ENCODE measurements around the gene SHANK3.
"Not testable (repeated sequence)": the region's sequence is repeated elsewhere in the genome, so short reads cannot be mapped to it uniquely, and the experiment has no call there.

The SHANK3 gene

DNA sequence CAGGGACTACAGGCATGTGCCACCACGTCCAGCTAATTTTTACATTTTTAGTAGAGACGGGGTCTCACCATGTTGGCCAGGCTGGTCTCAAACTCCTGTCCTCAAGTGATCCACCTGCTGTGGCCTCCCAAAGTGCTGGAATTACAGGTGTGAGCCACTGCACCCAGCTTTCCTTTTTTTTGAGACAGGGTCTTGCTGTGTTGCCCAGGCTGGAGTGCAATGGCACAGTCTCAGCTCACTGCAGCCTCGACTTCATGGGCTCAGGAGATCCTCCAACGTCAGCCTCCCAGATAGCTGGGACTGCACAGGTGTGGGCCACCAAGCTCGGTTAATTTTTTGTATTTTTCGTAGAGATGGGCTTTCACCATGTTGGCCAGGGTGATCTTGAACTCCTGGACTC is 18.0 kb upstream of the SHANK3 start:
- H3K4me3 ChIP-seq (ENCODE audit: low read length in 2 of 2); H3K9ac ChIP-seq (ENCODE audit: low read depth in 1 of 2, low read length in 2 of 2); H3K9me3 ChIP-seq (ENCODE audit: control insufficient read depth in 2 of 2, low read length in 2 of 2); H3K27me3 ChIP-seq (ENCODE audit: control insufficient read depth in 2 of 2, insufficient read depth in 2 of 2, low read length in 2 of 2); H3K27ac ChIP-seq (ENCODE audit: low read depth in 2 of 2, low read length in 2 of 2); H3K4me1 ChIP-seq (ENCODE audit: control insufficient read depth in 2 of 2, insufficient read depth in 2 of 2, low read length in 2 of 2); H3K36me3 ChIP-seq (ENCODE audit: control insufficient read depth in 2 of 2, insufficient read depth in 2 of 2, low read length in 2 of 2): not testable (repeated sequence)

DNA sequence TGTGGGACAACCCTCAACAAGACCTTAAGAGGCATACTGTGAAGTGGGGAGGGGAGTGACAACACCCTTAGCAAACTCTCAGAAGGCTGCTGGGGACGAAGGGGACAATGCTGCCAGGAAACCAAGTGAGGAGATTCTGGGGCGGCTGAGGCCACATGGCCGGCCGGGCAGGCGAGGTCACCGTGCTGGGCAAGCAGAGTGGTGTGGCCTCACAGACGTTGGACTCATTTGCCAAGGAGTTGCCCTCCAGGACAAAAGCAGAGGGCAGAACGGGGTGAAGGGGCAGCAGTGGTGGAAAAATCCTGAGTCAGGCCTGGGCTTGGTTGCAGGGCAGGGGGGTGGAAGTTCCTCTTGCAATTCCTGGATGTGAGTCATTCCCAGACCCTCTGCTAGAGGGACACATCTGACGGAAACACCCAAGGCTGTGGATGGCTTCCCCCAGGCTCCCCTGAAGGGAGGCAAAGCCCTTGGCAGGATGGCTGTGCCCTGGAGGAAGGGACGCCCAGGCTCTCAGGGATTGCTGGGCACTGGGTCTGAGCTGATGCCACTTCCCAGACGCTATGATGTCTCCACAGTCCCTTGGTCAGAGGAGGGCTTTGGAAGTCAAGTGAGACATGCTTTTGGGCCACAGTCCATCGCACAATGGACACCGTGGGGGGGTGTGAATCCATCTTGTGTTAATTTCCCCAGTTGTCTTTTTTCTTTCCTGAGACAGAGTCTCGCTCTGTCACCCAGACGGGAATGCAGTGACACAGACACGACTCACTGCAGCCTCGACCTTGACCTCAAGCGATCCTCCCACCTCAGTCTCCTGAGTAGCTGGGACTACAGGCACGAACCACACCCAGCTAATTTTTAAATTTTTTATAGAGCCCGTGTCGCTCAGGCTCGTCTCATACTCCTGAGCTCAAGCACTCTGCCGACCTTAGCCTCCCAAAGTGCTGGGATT is 16.2 kb upstream of the SHANK3 start:
- H3K4me1 ChIP-seq (ENCODE audit: control insufficient read depth in 2 of 2, insufficient read depth in 2 of 2, low read length in 2 of 2), result no peaks in the 10 kb centered on the region
- no peak overlapping the region for H3K4me3 ChIP-seq (ENCODE audit: low read length in 2 of 2)
- H3K27me3 ChIP-seq (ENCODE audit: control insufficient read depth in 2 of 2, insufficient read depth in 2 of 2, low read length in 2 of 2), result peaks cover 0 to 8% of the 10 kb centered on the region in 2 donors
- no peak overlapping the region for H3K9ac ChIP-seq (ENCODE audit: low read depth in 1 of 2, low read length in 2 of 2)
- H3K36me3 ChIP-seq (ENCODE audit: control insufficient read depth in 2 of 2, insufficient read depth in 2 of 2, low read length in 2 of 2), result no peaks in the 10 kb centered on the region
- no peaks in the 10 kb centered on the region for H3K9me3 ChIP-seq (ENCODE audit: control insufficient read depth in 2 of 2, low read length in 2 of 2)
- H3K27ac ChIP-seq (ENCODE audit: low read depth in 2 of 2, low read length in 2 of 2), result peak overlapping the region in 1 of 2 donors; percentile 13

DNA sequence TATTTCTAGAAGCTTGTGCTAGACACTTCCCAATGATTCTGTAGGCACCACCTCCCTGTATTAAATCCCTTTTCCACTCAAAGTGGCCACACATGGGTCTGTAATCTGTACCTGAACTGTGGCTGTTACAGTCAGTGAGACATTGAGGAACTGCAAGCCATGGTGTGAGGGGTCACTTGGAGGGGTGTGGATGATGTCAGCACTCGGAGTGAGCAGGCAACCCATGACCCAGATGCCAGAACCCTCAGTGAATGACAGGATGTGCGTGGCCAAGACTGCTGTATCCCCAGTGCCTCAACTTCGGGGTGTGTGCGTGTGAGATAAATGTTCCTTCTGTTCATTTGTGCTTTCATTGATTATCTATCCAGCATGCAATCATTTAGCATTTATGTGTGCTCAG is 14.7 kb upstream of the SHANK3 start:
- H3K9ac ChIP-seq (ENCODE audit: low read depth in 1 of 2, low read length in 2 of 2), result no peak overlapping the region
- H3K4me3 ChIP-seq (ENCODE audit: low read length in 2 of 2), result no peak overlapping the region
- peaks cover 0 to 8% of the 10 kb centered on the region in 2 donors for H3K27me3 ChIP-seq (ENCODE audit: control insufficient read depth in 2 of 2, insufficient read depth in 2 of 2, low read length in 2 of 2)
- H3K36me3 ChIP-seq (ENCODE audit: control insufficient read depth in 2 of 2, insufficient read depth in 2 of 2, low read length in 2 of 2), result no peaks in the 10 kb centered on the region
- H3K9me3 ChIP-seq (ENCODE audit: control insufficient read depth in 2 of 2, low read length in 2 of 2), result no peaks in the 10 kb centered on the region
- no peaks in the 10 kb centered on the region for H3K4me1 ChIP-seq (ENCODE audit: control insufficient read depth in 2 of 2, insufficient read depth in 2 of 2, low read length in 2 of 2)
- no peak overlapping the region for H3K27ac ChIP-seq (ENCODE audit: low read depth in 2 of 2, low read length in 2 of 2)

DNA sequence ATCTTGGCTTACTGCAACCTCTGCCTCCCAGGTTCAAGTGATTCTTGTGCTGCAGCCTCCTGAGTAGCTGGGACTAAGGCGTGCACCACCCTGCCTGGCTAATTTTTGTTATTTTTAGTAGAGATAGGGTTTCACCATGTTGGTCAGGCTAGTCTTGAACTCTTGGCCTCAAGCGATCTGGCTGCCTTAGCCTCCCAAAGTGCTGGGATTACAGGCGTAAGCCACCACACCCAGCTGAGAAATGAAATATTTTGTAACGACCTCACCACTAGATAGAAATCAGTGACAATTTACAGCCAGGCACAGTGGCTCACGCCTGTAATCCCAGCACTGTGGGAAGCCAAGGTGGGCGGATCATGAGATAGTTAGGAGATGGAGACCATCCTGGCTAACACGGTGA is 12.9 kb upstream of the SHANK3 start:
- not testable (repeated sequence) for H3K4me3 ChIP-seq (ENCODE audit: low read length in 2 of 2); H3K4me1 ChIP-seq (ENCODE audit: control insufficient read depth in 2 of 2, insufficient read depth in 2 of 2, low read length in 2 of 2); H3K9ac ChIP-seq (ENCODE audit: low read depth in 1 of 2, low read length in 2 of 2); H3K36me3 ChIP-seq (ENCODE audit: control insufficient read depth in 2 of 2, insufficient read depth in 2 of 2, low read length in 2 of 2); H3K27me3 ChIP-seq (ENCODE audit: control insufficient read depth in 2 of 2, insufficient read depth in 2 of 2, low read length in 2 of 2); H3K9me3 ChIP-seq (ENCODE audit: control insufficient read depth in 2 of 2, low read length in 2 of 2); H3K27ac ChIP-seq (ENCODE audit: low read depth in 2 of 2, low read length in 2 of 2)

DNA sequence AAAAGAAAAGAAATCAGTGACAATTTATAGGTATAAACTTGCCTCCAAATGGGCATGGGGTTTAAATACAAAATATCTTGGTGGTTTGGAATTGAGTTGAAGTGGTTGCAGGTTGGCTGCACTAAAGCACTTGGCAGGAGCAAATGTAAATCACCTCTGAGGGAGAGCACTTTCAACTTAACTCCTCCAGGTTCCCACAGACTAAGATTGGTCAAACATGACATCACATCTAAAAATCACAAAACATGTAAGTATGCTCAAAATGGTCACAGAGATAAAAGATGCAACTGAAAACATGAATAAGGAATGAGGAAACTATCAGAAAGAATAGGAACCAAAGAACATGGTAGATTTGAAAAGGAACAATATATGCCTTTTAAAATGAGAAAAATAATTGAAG is 12.3 kb upstream of the SHANK3 start:
- H3K4me3 ChIP-seq (ENCODE audit: low read length in 2 of 2), result no peak overlapping the region
- H3K4me1 ChIP-seq (ENCODE audit: control insufficient read depth in 2 of 2, insufficient read depth in 2 of 2, low read length in 2 of 2), result no peaks in the 10 kb centered on the region
- peaks cover 0 to 8% of the 10 kb centered on the region in 2 donors for H3K27me3 ChIP-seq (ENCODE audit: control insufficient read depth in 2 of 2, insufficient read depth in 2 of 2, low read length in 2 of 2)

DNA sequence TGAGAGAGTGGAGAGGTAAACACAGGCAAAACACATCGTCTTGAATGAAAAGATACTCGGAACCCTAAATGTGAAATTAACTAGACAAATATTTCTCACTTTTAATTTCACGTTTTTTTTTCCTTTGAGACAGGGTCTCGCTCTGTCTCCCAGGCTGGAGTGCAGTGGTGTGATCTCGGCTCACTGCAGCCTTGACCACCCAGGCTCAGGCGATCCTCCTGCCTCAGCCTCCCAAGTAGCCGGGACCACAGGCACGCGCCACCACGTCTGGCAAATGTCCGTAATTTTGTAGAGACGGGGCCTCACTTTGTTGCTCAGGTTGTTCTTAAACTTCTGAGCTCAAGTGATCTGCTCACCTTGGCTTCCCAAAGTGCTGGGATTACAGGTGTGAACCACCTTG is 7.4 kb upstream of the SHANK3 start:
- Histone ChIP-seq H3K27ac (ENCODE audit: low read depth in 2 of 2, low read length in 2 of 2) (no peak overlapping the region), H3K4me3 (ENCODE audit: low read length in 2 of 2) (no peak overlapping the region), H3K36me3 (ENCODE audit: control insufficient read depth in 2 of 2, insufficient read depth in 2 of 2, low read length in 2 of 2) (no peaks in the 10 kb centered on the region), H3K4me1 (ENCODE audit: control insufficient read depth in 2 of 2, insufficient read depth in 2 of 2, low read length in 2 of 2) (no peaks in the 10 kb centered on the region), H3K9ac (ENCODE audit: low read depth in 1 of 2, low read length in 2 of 2) (no peak overlapping the region), H3K27me3 (ENCODE audit: control insufficient read depth in 2 of 2, insufficient read depth in 2 of 2, low read length in 2 of 2) (peaks cover 0 to 2% of the 10 kb centered on the region in 2 donors), H3K9me3 (ENCODE audit: control insufficient read depth in 2 of 2, low read length in 2 of 2) (no peaks in the 10 kb centered on the region)

More for the DNA sequence above, 12.3 kb upstream of the SHANK3 start:
- Histone ChIP-seq H3K36me3 (ENCODE audit: control insufficient read depth in 2 of 2, insufficient read depth in 2 of 2, low read length in 2 of 2) (no peaks in the 10 kb centered on the region), H3K9me3 (ENCODE audit: control insufficient read depth in 2 of 2, low read length in 2 of 2) (no peaks in the 10 kb centered on the region), H3K27ac (ENCODE audit: low read depth in 2 of 2, low read length in 2 of 2) (no peak overlapping the region), H3K9ac (ENCODE audit: low read depth in 1 of 2, low read length in 2 of 2) (no peak overlapping the region)

DNA sequence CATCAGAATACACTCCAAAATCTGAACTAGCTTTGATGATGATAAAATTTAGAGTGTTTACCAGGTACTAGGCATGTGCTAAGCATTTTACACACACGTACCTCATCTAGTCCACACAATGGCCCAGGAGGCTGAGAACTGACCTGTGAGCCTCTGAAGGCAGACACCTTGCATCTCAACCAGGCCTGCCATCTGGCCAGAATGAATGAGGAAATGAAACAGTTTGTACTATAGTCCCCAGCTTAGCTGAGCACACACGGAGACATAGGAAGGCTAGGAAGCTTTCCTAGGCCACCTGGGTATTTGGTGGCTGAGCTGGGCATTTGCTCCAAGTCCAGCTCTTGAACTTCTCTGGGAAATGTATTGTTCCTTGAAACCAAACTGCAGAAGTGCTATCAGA is 6.9 kb upstream of the SHANK3 start:
- Histone ChIP-seq H3K27ac (ENCODE audit: low read depth in 2 of 2, low read length in 2 of 2) (no peak overlapping the region), H3K27me3 (ENCODE audit: control insufficient read depth in 2 of 2, insufficient read depth in 2 of 2, low read length in 2 of 2) (peaks cover 2 to 4% of the 10 kb centered on the region in 2 donors), H3K36me3 (ENCODE audit: control insufficient read depth in 2 of 2, insufficient read depth in 2 of 2, low read length in 2 of 2) (no peaks in the 10 kb centered on the region), H3K9ac (ENCODE audit: low read depth in 1 of 2, low read length in 2 of 2) (no peak overlapping the region), H3K9me3 (ENCODE audit: control insufficient read depth in 2 of 2, low read length in 2 of 2) (no peaks in the 10 kb centered on the region), H3K4me1 (ENCODE audit: control insufficient read depth in 2 of 2, insufficient read depth in 2 of 2, low read length in 2 of 2) (no peaks in the 10 kb centered on the region), H3K4me3 (ENCODE audit: low read length in 2 of 2) (no peak overlapping the region)

DNA sequence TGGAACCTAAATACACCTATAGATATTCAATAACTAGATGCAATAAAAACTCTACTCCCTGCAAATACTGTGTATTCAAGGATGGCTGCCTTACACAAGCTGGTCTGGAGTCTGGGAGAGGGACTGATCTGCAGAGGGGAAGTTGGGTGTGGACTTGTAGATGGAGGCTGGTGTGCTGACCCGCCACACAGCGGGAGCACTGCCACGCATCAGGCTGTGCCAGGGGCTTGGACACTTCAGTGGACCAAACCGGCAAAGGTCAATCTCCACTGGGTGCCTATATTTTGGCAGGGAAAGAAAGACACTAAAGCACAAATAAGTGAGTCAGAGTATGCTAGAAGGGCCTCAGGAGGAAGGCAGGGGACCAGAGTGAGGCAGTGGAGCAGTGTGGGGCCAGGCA is 2.1 kb upstream of the SHANK3 start:
- Histone ChIP-seq H3K27me3 (ENCODE audit: control insufficient read depth in 2 of 2, insufficient read depth in 2 of 2, low read length in 2 of 2) (peaks cover 17 to 27% of the 10 kb centered on the region in 2 donors), H3K9me3 (ENCODE audit: control insufficient read depth in 2 of 2, low read length in 2 of 2) (no peaks in the 10 kb centered on the region), H3K9ac (ENCODE audit: low read depth in 1 of 2, low read length in 2 of 2) (no peak overlapping the region), H3K4me3 (ENCODE audit: low read length in 2 of 2) (no peak overlapping the region), H3K36me3 (ENCODE audit: control insufficient read depth in 2 of 2, insufficient read depth in 2 of 2, low read length in 2 of 2) (no peaks in the 10 kb centered on the region), H3K27ac (ENCODE audit: low read depth in 2 of 2, low read length in 2 of 2) (no peak overlapping the region), H3K4me1 (ENCODE audit: control insufficient read depth in 2 of 2, insufficient read depth in 2 of 2, low read length in 2 of 2) (no peaks in the 10 kb centered on the region)

DNA sequence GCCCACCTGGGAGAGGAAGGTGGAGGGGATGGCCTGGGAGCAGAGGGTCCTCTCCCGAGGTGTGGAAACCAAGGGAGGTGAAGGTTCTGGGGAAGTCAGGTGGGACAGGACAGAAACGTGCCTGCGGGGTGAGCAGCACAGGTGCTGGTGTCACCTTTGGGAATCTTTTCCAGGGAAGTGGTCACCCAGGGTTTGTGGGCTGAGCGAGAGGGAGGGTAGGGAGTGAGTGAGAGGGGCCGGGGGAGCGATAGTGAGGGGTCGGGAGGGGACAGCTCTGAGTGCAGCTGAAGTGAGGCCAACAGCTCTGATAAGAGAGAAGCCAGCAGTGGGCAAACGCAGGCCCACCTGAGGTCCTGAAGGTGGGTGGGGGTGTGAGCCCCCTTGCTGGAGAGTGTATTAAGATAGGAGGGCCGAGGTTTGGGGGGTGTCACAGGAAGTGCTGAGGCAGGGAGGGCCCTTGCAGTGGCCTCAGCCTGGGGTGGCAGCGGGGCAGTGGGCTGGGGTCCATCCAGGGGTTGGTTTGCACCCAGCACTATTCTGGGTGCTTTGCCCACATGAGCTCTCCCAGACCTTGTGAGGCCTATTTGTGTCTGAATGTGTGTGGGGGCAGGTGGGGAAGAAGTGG is 1.6 kb upstream of the SHANK3 start:
- Histone ChIP-seq H3K36me3 (ENCODE audit: control insufficient read depth in 2 of 2, insufficient read depth in 2 of 2, low read length in 2 of 2) (no peaks in the 10 kb centered on the region), H3K27ac (ENCODE audit: low read depth in 2 of 2, low read length in 2 of 2) (no peak overlapping the region), H3K9me3 (ENCODE audit: control insufficient read depth in 2 of 2, low read length in 2 of 2) (no peaks in the 10 kb centered on the region), H3K4me1 (ENCODE audit: control insufficient read depth in 2 of 2, insufficient read depth in 2 of 2, low read length in 2 of 2) (no peaks in the 10 kb centered on the region), H3K27me3 (ENCODE audit: control insufficient read depth in 2 of 2, insufficient read depth in 2 of 2, low read length in 2 of 2) (peaks cover 22 to 31% of the 10 kb centered on the region in 2 donors), H3K4me3 (ENCODE audit: low read length in 2 of 2) (no peak overlapping the region), H3K9ac (ENCODE audit: low read depth in 1 of 2, low read length in 2 of 2) (no peak overlapping the region)

DNA sequence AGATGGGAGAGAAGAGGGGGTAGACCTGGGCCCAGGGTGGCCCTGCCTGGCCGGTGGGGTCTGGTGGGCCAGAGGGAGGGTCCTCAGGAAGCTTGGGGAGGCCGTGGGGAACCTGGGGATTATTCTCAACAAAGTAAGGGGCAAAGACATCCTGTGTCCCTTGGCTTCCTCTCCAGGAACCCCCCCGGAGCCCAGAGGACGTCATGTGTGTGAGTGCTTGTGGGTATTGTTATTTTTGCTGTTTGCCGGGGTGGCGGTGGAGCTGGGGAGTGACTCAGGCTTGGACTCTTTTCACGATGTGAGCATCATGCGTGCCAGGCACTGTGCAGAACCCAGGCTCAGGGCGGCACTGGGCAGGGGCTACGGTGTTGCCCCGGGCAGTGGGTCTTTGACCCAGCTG is 982 bp upstream of the SHANK3 start:
- Histone ChIP-seq H3K27me3 (ENCODE audit: control insufficient read depth in 2 of 2, insufficient read depth in 2 of 2, low read length in 2 of 2) (peaks cover 25 to 31% of the 10 kb centered on the region in 2 donors), H3K9me3 (ENCODE audit: control insufficient read depth in 2 of 2, low read length in 2 of 2) (no peaks in the 10 kb centered on the region), H3K4me3 (ENCODE audit: low read length in 2 of 2) (no peak overlapping the region), H3K27ac (ENCODE audit: low read depth in 2 of 2, low read length in 2 of 2) (no peak overlapping the region), H3K36me3 (ENCODE audit: control insufficient read depth in 2 of 2, insufficient read depth in 2 of 2, low read length in 2 of 2) (no peaks in the 10 kb centered on the region), H3K4me1 (ENCODE audit: control insufficient read depth in 2 of 2, insufficient read depth in 2 of 2, low read length in 2 of 2) (no peaks in the 10 kb centered on the region), H3K9ac (ENCODE audit: low read depth in 1 of 2, low read length in 2 of 2) (no peak overlapping the region)

All from mucosa of rectum (tissue), 2 donors.